K562 (cell line): Measurements from ENCODE around the gene ELMO1.

Experiments used
- CTCF ChIP-seq, 3 experiments: IDR thresholded peaks in 2 of 3; conservative IDR thresholded peaks in 1 of 3; 2 replicates each; pipeline ENCODE4 v1.5.1; 2011 to 2012; ENCODE audit warnings: low read length in 3 of 3, mild to moderate bottlenecking in 3 of 3, control low read depth in 2 of 3, improper control_type of control experiment in 1 of 3, inconsistent platforms in 1 of 3, low read depth in 1 of 3, mixed read lengths in 1 of 3, moderate library complexity in 1 of 3; ENCODE audit not compliant: insufficient read depth in 2 of 3
- EZH2 ChIP-seq: IDR thresholded peaks from 2 replicates; pipeline ENCODE4 v1.6.1; 2012; ENCODE audit warnings: low read depth, mild to moderate bottlenecking, inconsistent platforms, low read length, borderline replicate concordance
- KAT2B ChIP-seq: IDR thresholded peaks from one replicate; pipeline ENCODE4 v1.6.1; 2012; ENCODE audit warnings: low read depth, mild to moderate bottlenecking, control low read depth, inconsistent platforms, low read length, moderate library complexity
- KLF16 ChIP-seq: IDR thresholded peaks from 2 replicates; pipeline ENCODE4 v1.6.1; 2016; ENCODE audit warnings: antibody characterized with exemption
- POLR2A ChIP-seq: fragments of 450-650 bp; conservative IDR thresholded peaks from 2 replicates; pipeline ENCODE4 v1.6.1; 2016
- RAD51 ChIP-seq: fragments of 450-650 bp; IDR thresholded peaks from 2 replicates; pipeline ENCODE4 v1.7.1; 2016; ENCODE audit warnings: low read depth, mild to moderate bottlenecking, borderline replicate concordance
- SREBF2 ChIP-seq: sonication (generic); formaldehyde crosslinking; IDR thresholded peaks from 2 replicates; pipeline ENCODE4 v1.4.0; 2020; ENCODE audit warnings: mild to moderate bottlenecking, missing genetic modification reagents
- TARDBP ChIP-seq: fragments of 450-650 bp; IDR thresholded peaks from 2 replicates; pipeline ENCODE4 v1.6.1; 2016
- TOE1 ChIP-seq, 2 experiments: fragments of 450-650 bp in 1 of 2; sonication (generic) in 1 of 2; formaldehyde crosslinking in 1 of 2; IDR thresholded peaks; 2 replicates each; pipeline versions ENCODE4 v1.7.1 to v1.8.0; 2016 to 2022; ENCODE audit warnings: borderline replicate concordance in 2 of 2, mild to moderate bottlenecking in 2 of 2, antibody characterized with exemption in 1 of 2, inconsistent platforms in 1 of 2, low read depth in 1 of 2, missing genetic modification reagents in 1 of 2, moderate library complexity in 1 of 2

- TF ChIP-seq POLR2A: no peak
- no peak for TF ChIP-seq SREBF2
- TF ChIP-seq TOE1 (IDR thresholded peaks at IDR 0.05; ENCODE audit: borderline replicate concordance): no peak
- no peak for TF ChIP-seq TOE1 (CRISPR knock-in tag; IDR thresholded peaks at IDR 0.05; ENCODE audit: borderline replicate concordance, low read depth)
- TF ChIP-seq TARDBP: no peak
- no peak for TF ChIP-seq KAT2B
- no peak for TF ChIP-seq CTCF (IDR thresholded peaks at IDR 0.05 in 2 of 3, conservative IDR thresholded peaks at IDR 0.05 in 1 of 3; ENCODE audit: insufficient read depth in 2 of 3, low read depth in 1 of 3, low read length in 3 of 3)
- TF ChIP-seq RAD51: no peak
- no peak for TF ChIP-seq KLF16
- TF ChIP-seq EZH2: no peak
Observed at GRCh38 chr7:37379546-37380277, 69.0 kb downstream of the ELMO1 start.
